SK-N-SH (cell line): ENCODE results near the gene HS3ST3A1. TPM values are rescaled to one million over a fixed set of nuclear protein-coding genes. Genes with fewer than 3 reads are reported as not detected.

ENCODE experiments used
- CTCF ChIA-PET: fragments of 300-600, 350-600 bp; formaldehyde crosslinking; extraction: SDS; loops from one replicate; lab custom pipeline; 2021; lab: Yijun Ruan, JAX
- POLR2A ChIA-PET: fragments of 350-600 bp; sonication (Branson Sonifier 250); formaldehyde crosslinking; extraction: SDS; loops from one replicate; lab custom pipeline; 2020; ENCODE audit warnings: antibody characterized with exemption, inconsistent platforms; lab: Yijun Ruan, JAX
- DNase-seq: peaks from one replicate; pipeline ENCODE4 v3.0.0; 2012
- H2AFZ ChIP-seq: fragments of 200-600 bp; sonication (generic); 2 replicates; pipeline ENCODE4 v1.8.1; 2016; ENCODE audit warnings: antibody characterized with exemption, mild to moderate bottlenecking, low read depth
- H3F3A ChIP-seq: fragments of 200-600 bp; sonication (generic); replicated peaks from 2 replicates; pipeline ENCODE3; 2016; ENCODE audit warnings: antibody characterized with exemption, mild to moderate bottlenecking; ENCODE audit not compliant: insufficient read depth
- H3K27ac ChIP-seq, 2 experiments: fragments of 200-500 bp in 1 of 2; fragments of 200-600 bp in 1 of 2; sonication (Bioruptor generic) in 1 of 2; sonication (generic), shearing (Covaris generic) in 1 of 2; 2 replicates each; pipeline versions ENCODE4 v1.5.1 to v1.6.1; 2014 to 2016; ENCODE audit warnings: low read depth in 2 of 2, inconsistent platforms in 1 of 2, low read length in 1 of 2, mild to moderate bottlenecking in 1 of 2, mixed read lengths in 1 of 2
- H3K27me3 ChIP-seq: fragments of 200-600 bp; sonication (generic), shearing (Covaris generic); 2 replicates; pipeline ENCODE4 v1.6.1; 2016; ENCODE audit warnings: mixed run types; ENCODE audit not compliant: insufficient read depth
- H3K36me3 ChIP-seq, 2 experiments: fragments of 200-500 bp in 1 of 2; fragments of 200-600 bp in 1 of 2; sonication (Bioruptor generic) in 1 of 2; sonication (generic) in 1 of 2; replicated peaks in 1 of 2; 2 replicates each; pipeline versions ENCODE3 to v1.5.1; 2014 to 2016; ENCODE audit warnings: low read length in 1 of 2, mild to moderate bottlenecking in 1 of 2; ENCODE audit not compliant: insufficient read depth in 2 of 2, control insufficient read depth in 1 of 2
- H3K4me1 ChIP-seq, 2 experiments: fragments of 200-500 bp in 1 of 2; fragments of 200-600 bp in 1 of 2; sonication (Bioruptor generic) in 1 of 2; sonication (generic), shearing (Covaris generic) in 1 of 2; 2 replicates each; pipeline versions ENCODE4 v1.5.1 to v1.6.1; 2014 to 2016; ENCODE audit warnings: low read depth in 1 of 2, low read length in 1 of 2, mixed run types in 1 of 2; ENCODE audit not compliant: insufficient read depth in 2 of 2, control insufficient read depth in 1 of 2
- H3K4me2 ChIP-seq: fragments of 200-600 bp; sonication (generic), shearing (Covaris generic); 2 replicates; pipeline ENCODE4 v1.6.1; 2017; ENCODE audit warnings: mixed run types
- H3K4me3 ChIP-seq, 2 experiments: fragments of 200-500 bp in 1 of 2; fragments of 200-600 bp in 1 of 2; sonication (Bioruptor generic) in 1 of 2; sonication (generic), shearing (Covaris generic) in 1 of 2; 2 replicates each; pipeline versions ENCODE4 v1.5.1 to v1.8.1; 2014 to 2016; ENCODE audit warnings: low read depth in 2 of 2, inconsistent platforms in 1 of 2, low read length in 1 of 2, mild to moderate bottlenecking in 1 of 2, mixed read lengths in 1 of 2, moderate library complexity in 1 of 2
- H3K79me2 ChIP-seq: fragments of 200-600 bp; sonication (generic); 2 replicates; pipeline ENCODE4 v1.8.1; 2017; ENCODE audit warnings: mild to moderate bottlenecking; ENCODE audit not compliant: insufficient read depth
- H3K9ac ChIP-seq: fragments of 200-600 bp; sonication (generic); 2 replicates; pipeline ENCODE4 v1.6.1; 2017; ENCODE audit warnings: mixed run types
- H3K9me2 ChIP-seq: fragments of 200-600 bp; sonication (generic); 2 replicates; pipeline ENCODE4 v1.6.1; 2017; ENCODE audit warnings: mixed run types
- H3K9me3 ChIP-seq: fragments of 200-600 bp; sonication (generic); 2 replicates; pipeline ENCODE4 v1.6.1; 2017; ENCODE audit warnings: mixed run types, mild to moderate bottlenecking, moderate library complexity
- H4K20me1 ChIP-seq: fragments of 200-600 bp; sonication (generic); 2 replicates; pipeline ENCODE4 v1.6.1; 2017; ENCODE audit warnings: mild to moderate bottlenecking, mixed run types; ENCODE audit not compliant: insufficient read depth
- CHD2 ChIP-seq: fragments of 150-350 bp; IDR thresholded peaks from 2 replicates; pipeline ENCODE4 v1.6.1; 2018; ENCODE audit warnings: low read length; ENCODE audit not compliant: partially characterized antibody
- ELF1 ChIP-seq: IDR thresholded peaks from 2 replicates; pipeline ENCODE4 v1.4.0; 2012
- FOSL2 ChIP-seq: IDR thresholded peaks from 2 replicates; pipeline ENCODE4 v1.4.0; 2012; ENCODE audit warnings: low read depth, mild to moderate bottlenecking, moderate library complexity, borderline replicate concordance
- GATA2 ChIP-seq: sonication (generic); formaldehyde crosslinking; IDR thresholded peaks from 2 replicates; pipeline ENCODE4 v1.5.0; 2020; ENCODE audit warnings: mild to moderate bottlenecking, missing genetic modification reagents
- IRF3 ChIP-seq: fragments of 150-350 bp; IDR thresholded peaks from 2 replicates; pipeline ENCODE4 v1.6.1; 2016; ENCODE audit warnings: mild to moderate bottlenecking, low read depth, low read length
- MAX ChIP-seq: IDR thresholded peaks from 2 replicates; pipeline ENCODE4 v1.4.0; 2012; ENCODE audit warnings: low read depth
- NFIC ChIP-seq: IDR thresholded peaks from 2 replicates; pipeline ENCODE4 v1.4.0; 2012; ENCODE audit warnings: borderline replicate concordance
- NRF1 ChIP-seq: IDR thresholded peaks from 2 replicates; pipeline ENCODE4 v1.6.1; 2012; ENCODE audit warnings: low read depth, mild to moderate bottlenecking, low read length
- POLR2AphosphoS5 ChIP-seq: IDR thresholded peaks from 2 replicates; pipeline ENCODE4 v1.6.1; 2012; ENCODE audit warnings: low read depth, low read length
- RAD21 ChIP-seq: IDR thresholded peaks from 2 replicates; pipeline ENCODE4 v1.6.1; 2012; ENCODE audit warnings: mild to moderate bottlenecking, low read length
- RCOR1 ChIP-seq: fragments of 150-350 bp; IDR thresholded peaks from 2 replicates; pipeline ENCODE4 v1.6.1; 2017; ENCODE audit warnings: antibody characterized with exemption, low read length
- SIN3A ChIP-seq: IDR thresholded peaks from 2 replicates; pipeline ENCODE4 v1.6.1; 2012; ENCODE audit warnings: low read depth, mild to moderate bottlenecking, low read length, moderate library complexity, borderline replicate concordance
- SMC3 ChIP-seq: IDR thresholded peaks from 2 replicates; pipeline ENCODE4 v1.6.1; 2012; ENCODE audit warnings: low read depth, low read length, improper control_type of control experiment
- TEAD4 ChIP-seq: IDR thresholded peaks from 2 replicates; pipeline ENCODE4 v1.4.0; 2012; ENCODE audit warnings: mild to moderate bottlenecking, borderline replicate concordance; ENCODE audit not compliant: insufficient read depth
- USF1 ChIP-seq: IDR thresholded peaks from 2 replicates; pipeline ENCODE4 v1.4.0; 2012; ENCODE audit warnings: low read depth, borderline replicate concordance
- USF2 ChIP-seq: fragments of 150-350 bp; IDR thresholded peaks from 2 replicates; pipeline ENCODE4 v1.6.1; 2017; ENCODE audit warnings: antibody characterized with exemption, low read length, low read depth, borderline replicate concordance
- YY1 ChIP-seq: IDR thresholded peaks from 2 replicates; pipeline ENCODE4 v1.4.0; 2012; ENCODE audit warnings: low read depth, mild to moderate bottlenecking
- ZBTB33 ChIP-seq: IDR thresholded peaks from 2 replicates; pipeline ENCODE4 v1.4.0; 2012; ENCODE audit warnings: low read depth, borderline replicate concordance
- WGBS: methylation state at CpG from one replicate; pipeline ENCODE4 v1.1.6; 2017; ENCODE audit warnings: low lambda C conversion rate; 5-methylcytosine and 5-hydroxymethylcytosine counted together
- polyA plus RNA-seq, 3 experiments: library from polyadenylated mRNA; depleted of rRNA; stranded (reverse); fragments of >200 nt; gene quantifications; 2 replicates each; pipeline ENCODE4 v1.2.3, GENCODE V29; 2012

The HS3ST3A1 gene
- polyA plus RNA-seq, 1 of the 3 experiments (the other 2 are of a cell fraction) = 22.6 TPM

- TF ChIP-seq NRF1 = no peak
- TF ChIP-seq USF2 = no peak
- TF ChIP-seq CHD2 = no peak
- no peak for TF ChIP-seq SIN3A
These were observed 8.2 kb upstream of the HS3ST3A1 start (continued) for GRCh38 chr17:13609941-13610340.

GRCh38 chr17:13601322-13601775 is 380 bp downstream of the HS3ST3A1 start:
- TF ChIP-seq YY1 (no peak), RAD21 (no peak), NFIC (no peak), SMC3 (no peak), RCOR1 (no peak), FOSL2 (no peak), TEAD4 (no peak)
- ChIA-PET POLR2A (no interaction called here), CTCF (interaction anchor here (1.5 kb wide), 1 partner anchor 701 kb away, joined by 3 read pairs; no protein-coding TSS in a partner anchor)
- peak overlapping the region in 1 of 2 experiments; percentile 69; a peak in 2 of 4 replicates for H3K27ac ChIP-seq
- peak overlapping the region; percentile 66 to 81 for H3K4me3 ChIP-seq
- H3K27me3 ChIP-seq = no peaks in the 10 kb centered on the region
- H3K79me2 ChIP-seq = peaks cover 54% of the 10 kb centered on the region
- H2AFZ ChIP-seq = peak overlapping the region; percentile 66; the same call in 1 of the 2 replicates
- H3K4me2 ChIP-seq = peak overlapping the region; percentile 96
- peaks cover 30% of the 10 kb centered on the region for H3F3A ChIP-seq
- H3K9me2 ChIP-seq = no peaks in the 10 kb centered on the region
- no peaks in the 10 kb centered on the region for H3K9me3 ChIP-seq
- no peaks in the 10 kb centered on the region for H4K20me1 ChIP-seq
- peak overlapping the region; percentile 72 for H3K9ac ChIP-seq
- WGBS = 6% methylated on average over 25 of the region's 46 CpGs
- DNase-seq = peak; percentile 52
- peaks cover 0 to 3% of the 10 kb centered on the region in 2 experiments; a peak in 1 of 4 replicates for H3K4me1 ChIP-seq
- no peaks in the 10 kb centered on the region for H3K36me3 ChIP-seq

GRCh38 chr17:13600475-13601321 is 1.0 kb downstream of the HS3ST3A1 start:
- Histone ChIP-seq H3K27ac (peak overlapping the region in 1 of 2 experiments; percentile 69; a peak in 2 of 4 replicates), H3K4me3 (peak overlapping the region; percentile 66 to 81), H2AFZ (0 out of 2 replicates have a peak overlapping the region, but pooled peaks have one; percentile 61), H3K9ac (peak overlapping the region; percentile 72), H3K9me2 (no peaks in the 10 kb centered on the region), H3K4me2 (peak overlapping the region; percentile 96), H4K20me1 (no peaks in the 10 kb centered on the region), H3K36me3 (peaks cover 0 to under 1% of the 10 kb centered on the region in 2 experiments), H3F3A (peaks cover 30% of the 10 kb centered on the region), H3K79me2 (peaks cover 60% of the 10 kb centered on the region), H3K4me1 (peaks cover 0 to 3% of the 10 kb centered on the region in 2 experiments; a peak in 1 of 4 replicates), H3K27me3 (no peaks in the 10 kb centered on the region), H3K9me3 (no peaks in the 10 kb centered on the region)
- ChIA-PET POLR2A (no interaction called here), CTCF (interaction anchor here (1.5 kb wide), 1 partner anchor 701 kb away, joined by 3 read pairs; no protein-coding TSS in a partner anchor)
- WGBS = 35% methylated on average over 19 of the region's 101 CpGs
- DNase-seq = peak; percentile 46
- no peak for TF ChIP-seq GATA2 (CRISPR knock-in tag)
- 0 out of 2 replicates have a peak, but pooled peaks have one; percentile 15 for TF ChIP-seq MAX
- TF ChIP-seq ZBTB33 = no peak
- no peak for TF ChIP-seq USF2
- TF ChIP-seq USF1 = no peak
- TF ChIP-seq RAD21 = no peak
- no peak for TF ChIP-seq IRF3
- no peak for TF ChIP-seq POLR2AphosphoS5
- TF ChIP-seq ELF1 = no peak
